B cell (primary cell): ENCODE measurements around the gene PLSCR3. TPM values are rescaled to one million over a fixed set of nuclear protein-coding genes. Genes with fewer than 3 reads are reported as not detected.

Experiments
- ATAC-seq: fragments of 200-7000 bp; cut with Tn5 transposase; one replicate; pipeline ENCODE4 v1.10.0; 2021; ENCODE audit warnings: low read depth, mild to moderate bottlenecking, moderate number of reproducible peaks, moderate library complexity
- CTCF ChIA-PET: fragments of 350-600 bp; sonication (Branson Sonifier 250); formaldehyde crosslinking; loops from one replicate; lab custom pipeline; 2021; ENCODE audit warnings: antibody characterized with exemption, inconsistent platforms; lab: Charles Lee
- POLR2A ChIA-PET: fragments of 350-600 bp; sonication (Branson Sonifier 250); formaldehyde crosslinking; loops from one replicate; lab custom pipeline; 2021; ENCODE audit warnings: antibody characterized with exemption; lab: Charles Lee
- DNase-seq: peaks from one replicate; pipeline ENCODE4 v3.0.0; 2013
- H2AFZ ChIP-seq: 2 replicates; pipeline ENCODE4 v1.6.1; 2012; ENCODE audit warnings: mild to moderate bottlenecking, low read depth, low read length; ENCODE audit not compliant: insufficient read depth, poor library complexity, severe bottlenecking
- H3K27ac ChIP-seq, 2 donors: 1 replicate in 1 of 2; 2 replicates in 1 of 2; pipeline ENCODE4 v1.5.1; 2012 to 2013; ENCODE audit warnings: low read length in 2 of 2, mild to moderate bottlenecking in 2 of 2, moderate library complexity in 1 of 2
- H3K27me3 ChIP-seq, 4 experiments: fragments of 200-600 bp in 1 of 4; sonication (generic) in 1 of 4; replicated peaks in 1 of 4; 1 replicate in 2 of 4; 2 replicates in 2 of 4; pipeline versions ENCODE4 v1.6.1 to v1.7.0; 2013 to 2016; ENCODE audit warnings: low read length in 3 of 4, mild to moderate bottlenecking in 2 of 4, mixed read lengths in 1 of 4, moderate library complexity in 1 of 4; ENCODE audit not compliant: insufficient read depth in 4 of 4, control insufficient read depth in 3 of 4; ENCODE audit errors: control extremely low read depth in 1 of 4
- H3K36me3 ChIP-seq, 2 experiments: replicated peaks in 1 of 2; 1 replicate in 1 of 2; 2 replicates in 1 of 2; pipeline versions ENCODE4 v1.6.1 to v1.7.1; 2013; ENCODE audit warnings: low read length in 1 of 2; ENCODE audit not compliant: insufficient read depth in 2 of 2, control insufficient read depth in 1 of 2; ENCODE audit errors: control extremely low read depth in 1 of 2, extremely low read depth in 1 of 2
- H3K4me1 ChIP-seq, 2 donors: fragments of 200-600 bp in 1 of 2; sonication (generic) in 1 of 2; 1 replicate in 1 of 2; 2 replicates in 1 of 2; pipeline versions ENCODE4 v1.5.1 to v1.6.1; 2013 to 2017; ENCODE audit warnings: low read length in 2 of 2; ENCODE audit not compliant: control insufficient read depth in 2 of 2, insufficient read depth in 2 of 2
- H3K4me2 ChIP-seq: replicated peaks from 2 replicates; pipeline ENCODE3; 2012; ENCODE audit warnings: mild to moderate bottlenecking, low read depth, low read length; ENCODE audit not compliant: poor library complexity, severe bottlenecking
- H3K4me3 ChIP-seq, 5 experiments: fragments of 200-600 bp in 1 of 5; sonication (generic) in 1 of 5; 1 replicate in 3 of 5; 2 replicates in 2 of 5; pipeline versions ENCODE4 v1.5.1 to v1.7.0; 2011 to 2016; ENCODE audit warnings: low read length in 4 of 5, mild to moderate bottlenecking in 4 of 5, low read depth in 2 of 5, control low read depth in 1 of 5, moderate library complexity in 1 of 5; ENCODE audit not compliant: insufficient read depth in 1 of 5; ENCODE audit errors: control extremely low read depth in 1 of 5, extremely low read depth in 1 of 5
- H3K79me2 ChIP-seq: fragments of 200-600 bp; sonication (generic); one replicate; pipeline ENCODE4 v1.6.0; 2016; ENCODE audit warnings: low read length; ENCODE audit not compliant: control insufficient read depth, insufficient read depth
- H3K9ac ChIP-seq: fragments of 200-600 bp; sonication (generic); 2 replicates; pipeline ENCODE4 v1.6.1; 2017; ENCODE audit warnings: mild to moderate bottlenecking, low read length, moderate library complexity
- H3K9me3 ChIP-seq, 3 donors: one replicate each; pipeline versions ENCODE4 v1.6.1 to v1.7.1; 2013; ENCODE audit warnings: low read length in 2 of 3; ENCODE audit not compliant: control insufficient read depth in 2 of 3, insufficient read depth in 1 of 3; ENCODE audit errors: control extremely low read depth in 1 of 3
- H4K20me1 ChIP-seq: 2 replicates; pipeline ENCODE4 v1.6.0; 2012; ENCODE audit warnings: mild to moderate bottlenecking, low read length; ENCODE audit not compliant: insufficient read depth, control insufficient read depth, poor library complexity, severe bottlenecking
- H3K27ac Mint-ChIP-seq: one replicate; pipeline ENCODE4 v1.8.0; 2021; ENCODE audit warnings: mixed read lengths
- H3K27me3 Mint-ChIP-seq: one replicate; pipeline ENCODE4 v1.8.0; 2021; ENCODE audit warnings: mixed read lengths
- H3K4me1 Mint-ChIP-seq: one replicate; pipeline ENCODE4 v1.8.0; 2021; ENCODE audit warnings: mixed read lengths
- H3K4me3 Mint-ChIP-seq: one replicate; pipeline ENCODE4 v1.8.0; 2021; ENCODE audit warnings: mixed read lengths
- H3K9me3 Mint-ChIP-seq: one replicate; pipeline ENCODE4 v1.8.0; 2022; ENCODE audit warnings: mixed read lengths; ENCODE audit not compliant: insufficient read depth
- CTCF ChIP-seq: fragments of 200-600 bp; IDR thresholded peaks from one replicate; pipeline ENCODE4 v1.8.0; 2022; ENCODE audit warnings: antibody characterized with exemption, mild to moderate bottlenecking
- EZH2 ChIP-seq: IDR thresholded peaks from 2 replicates; pipeline ENCODE4 v1.6.1; 2012; ENCODE audit warnings: borderline replicate concordance, low read depth, mild to moderate bottlenecking, moderate library complexity, low read length; ENCODE audit not compliant: insufficient read depth, poor library complexity, severe bottlenecking
- WGBS: methylation state at CpG from one replicate; pipeline ENCODE4 v1.1.5; 2013; ENCODE audit warnings: missing lambda C conversion rate; ENCODE audit not compliant: insufficient coverage; 5-methylcytosine and 5-hydroxymethylcytosine counted together
- intact Hi-C: fragments of 100-400 bp; cut with micrococcal nuclease; formaldehyde crosslinking; loops from one replicate; pipeline ENCODE4 v1.10.0; 2022
- polyA plus RNA-seq: library from polyadenylated mRNA; depleted of rRNA; stranded (reverse); fragments of >200 nt; gene quantifications from 2 replicates; pipeline ENCODE4 v1.2.3, GENCODE V29; 2012
- total RNA-seq, 2 donors: library from RNA; stranded (reverse); fragments of 120-200 nt in 1 of 2; gene quantifications; 1 replicate in 1 of 2; 2 replicates in 1 of 2; pipeline versions ENCODE4 v1.2.3 to v1.2.4, GENCODE V29; 2013 to 2022

PLSCR3 gene
- total and polyA plus RNA-seq, 2 donors (not counting 1 experiment from before 2014, with no cell fraction given), result 31.6 to 122 TPM

GRCh38 chr17:7348478-7349242 lies 45.7 kb downstream of the PLSCR3 start:
- Mint-ChIP-seq H3K27me3 (no peaks in the 10 kb centered on the region), H3K4me1 (peaks cover 26% of the 10 kb centered on the region), H3K4me3 (no peak overlapping the region), H3K9me3 (no peaks in the 10 kb centered on the region), H3K27ac (peak overlapping the region; percentile 54)
- intact Hi-C loops, result no loop called here
- Histone ChIP-seq H3K4me2 (no peak overlapping the region), H2AFZ (no peak overlapping the region), H3K27me3 (no peaks in the 10 kb centered on the region), H3K4me1 (peaks cover 14 to 27% of the 10 kb centered on the region in 2 donors), H3K79me2 (peaks cover 30% of the 10 kb centered on the region), H4K20me1 (peaks cover 40% of the 10 kb centered on the region), H3K4me3 (no peak overlapping the region), H3K9ac (no peak overlapping the region), H3K9me3 (no peaks in the 10 kb centered on the region), H3K36me3 (peaks cover 8 to 53% of the 10 kb centered on the region in 2 experiments), H3K27ac (peak overlapping the region in 1 of 2 donors; percentile 15)
- no peak for TF ChIP-seq CTCF
- TF ChIP-seq EZH2, result no peak
- ATAC-seq (no peak), DNase-seq (peak; percentile 10)
- POLR2A ChIA-PET, result interaction anchor here (0.5 to 3.0 kb wide), 5 partner anchors 12 to 177 kb away, joined by 4 to 17 read pairs (median 5); partner anchors contain the start of genes ACAP1, NEURL4 and TMEM256
- CTCF ChIA-PET, result interaction anchor here (0.8 to 2.1 kb wide), 7 partner anchors 12 to 303 kb away, joined by 3 to 10 read pairs (median 4); partner anchors contain the start of gene ACAP1
- WGBS, result 95% methylated on average over 16 of the region's 19 CpGs
